ENCODE measurements around the gene PATE1. TPM values are rescaled to one million over a fixed set of nuclear protein-coding genes. Genes with fewer than 3 reads are reported as not detected.

The PATE1 gene
- total RNA-seq, 6 experiments from 2014 or later: not detected

- 62% methylated on average over 5 of the region's 7 CpGs for WGBS (ENCODE audit: insufficient coverage, low coverage, low lambda C conversion rate, missing lambda C conversion rate)
- DNase-seq (no peak), ATAC-seq (no peak)
- TF ChIP-seq, protein P1, sequence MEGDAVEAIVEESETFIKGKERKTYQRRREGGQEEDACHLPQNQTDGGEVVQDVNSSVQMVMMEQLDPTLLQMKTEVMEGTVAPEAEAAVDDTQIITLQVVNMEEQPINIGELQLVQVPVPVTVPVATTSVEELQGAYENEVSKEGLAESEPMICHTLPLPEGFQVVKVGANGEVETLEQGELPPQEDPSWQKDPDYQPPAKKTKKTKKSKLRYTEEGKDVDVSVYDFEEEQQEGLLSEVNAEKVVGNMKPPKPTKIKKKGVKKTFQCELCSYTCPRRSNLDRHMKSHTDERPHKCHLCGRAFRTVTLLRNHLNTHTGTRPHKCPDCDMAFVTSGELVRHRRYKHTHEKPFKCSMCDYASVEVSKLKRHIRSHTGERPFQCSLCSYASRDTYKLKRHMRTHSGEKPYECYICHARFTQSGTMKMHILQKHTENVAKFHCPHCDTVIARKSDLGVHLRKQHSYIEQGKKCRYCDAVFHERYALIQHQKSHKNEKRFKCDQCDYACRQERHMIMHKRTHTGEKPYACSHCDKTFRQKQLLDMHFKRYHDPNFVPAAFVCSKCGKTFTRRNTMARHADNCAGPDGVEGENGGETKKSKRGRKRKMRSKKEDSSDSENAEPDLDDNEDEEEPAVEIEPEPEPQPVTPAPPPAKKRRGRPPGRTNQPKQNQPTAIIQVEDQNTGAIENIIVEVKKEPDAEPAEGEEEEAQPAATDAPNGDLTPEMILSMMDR (IDR thresholded peaks at IDR 0.05): no peak
- intact Hi-C loops (cut with DNase I): no loop called here
- no peak overlapping the region for H3K4me3 ChIP-seq
- H3K36me3 ChIP-seq: no peaks in the 10 kb centered on the region
- no peaks in the 10 kb centered on the region for H3K4me1 ChIP-seq
- no peak overlapping the region for H3K27ac ChIP-seq
- no peaks in the 10 kb centered on the region for H3K27me3 ChIP-seq
- H3K9me3 ChIP-seq: no peaks in the 10 kb centered on the region
Measured at GRCh38 chr11:125756050-125756449, 10.0 kb downstream of the PATE1 start.

- Histone ChIP-seq H3K27ac (no peak overlapping the region), H3K36me3 (no peaks in the 10 kb centered on the region), H3K4me3 (no peak overlapping the region), H3K4me1 (no peaks in the 10 kb centered on the region), H3K9me3 (no peaks in the 10 kb centered on the region), H3K27me3 (no peaks in the 10 kb centered on the region)
- intact Hi-C loops (cut with DNase I): no loop called here
- ATAC-seq (no peak), DNase-seq (no peak)
- TF ChIP-seq POLR2A (IDR thresholded peaks at IDR 0.05): no peak
- TF ChIP-seq, protein P1 (IDR thresholded peaks at IDR 0.05): no peak
- 42% methylated on average over 1 of the region's 1 CpG for WGBS (ENCODE audit: insufficient coverage, low coverage, low lambda C conversion rate, missing lambda C conversion rate)
Measured at GRCh38 chr11:125762445-125762844, 16.4 kb downstream of the PATE1 start.

- ATAC-seq: no peak
- intact Hi-C loops (cut with DNase I): no loop called here
- no peak for DNase-seq
- Histone ChIP-seq H3K36me3 (no peaks in the 10 kb centered on the region), H3K9me3 (no peaks in the 10 kb centered on the region), H3K27me3 (no peaks in the 10 kb centered on the region), H3K4me3 (no peak overlapping the region), H3K4me1 (no peaks in the 10 kb centered on the region), H3K27ac (no peak overlapping the region)
- 54% methylated on average over 1 of the region's 2 CpGs for WGBS (ENCODE audit: insufficient coverage, low coverage, low lambda C conversion rate, missing lambda C conversion rate)
- no peak for TF ChIP-seq POLR2A (IDR thresholded peaks at IDR 0.05)
- TF ChIP-seq, protein P1 (IDR thresholded peaks at IDR 0.05): no peak
Measured at GRCh38 chr11:125763483-125763882, 17.4 kb downstream of the PATE1 start.

DNA sequence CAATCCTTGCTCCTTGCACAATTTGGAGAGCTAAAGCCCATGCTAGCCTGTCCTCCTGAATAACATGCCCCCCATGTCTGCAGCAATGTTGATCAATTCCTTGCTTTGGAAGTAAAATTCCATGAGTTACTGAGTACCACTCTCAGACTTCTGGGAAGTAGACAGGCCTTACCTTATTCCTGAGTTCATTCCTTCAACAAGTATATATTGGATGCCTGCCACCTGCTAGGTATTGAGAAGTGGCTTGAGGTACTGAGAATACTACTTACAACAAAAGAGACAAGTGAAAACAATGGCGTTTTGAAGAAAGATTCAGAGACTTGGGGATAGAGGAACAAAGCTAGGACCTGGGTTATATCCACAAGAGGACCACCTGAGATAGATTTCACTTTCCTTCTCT lies 20.2 kb downstream of the PATE1 start:
- WGBS (ENCODE audit: insufficient coverage, low coverage, low lambda C conversion rate, missing lambda C conversion rate): 8% methylated on average over 1 of the region's 1 CpG
- intact Hi-C loops (cut with DNase I): no loop called here
- no peak for ATAC-seq

More for the DNA sequence above, 20.2 kb downstream of the PATE1 start:
- Histone ChIP-seq H3K27ac (no peak overlapping the region), H3K4me3 (no peak overlapping the region), H3K36me3 (no peaks in the 10 kb centered on the region), H3K4me1 (no peaks in the 10 kb centered on the region), H3K9me3 (no peaks in the 10 kb centered on the region), H3K27me3 (no peaks in the 10 kb centered on the region)
- no peak for DNase-seq
- TF ChIP-seq, protein P1 (IDR thresholded peaks at IDR 0.05): no peak
- TF ChIP-seq POLR2A (IDR thresholded peaks at IDR 0.05): no peak

Measured in right lobe of liver (tissue), 6 donors.